HG02973 (cell line): ENCODE data around the gene NMNAT3.

Experiments used
- ATAC-seq: cut with Tn5 transposase; IDR thresholded peaks from one replicate; pipeline ENCODE4 v1.9.1; 2021; ENCODE audit warnings: moderate library complexity; ENCODE audit not compliant: unreplicated experiment

The NMNAT3 gene

GRCh38 chr3:139677388-139678155, at the start of gene NMNAT3:
Gene NMNAT3, minus strand, starts transcription at chr3:139677972. Its CDS starts 50,248 bp downstream, at chr3:139627724.
- ATAC-seq: peak; percentile 98

GRCh38 chr3:139721370-139721769, 43.6 kb upstream of the NMNAT3 start:
- ATAC-seq: no peak

DNA sequence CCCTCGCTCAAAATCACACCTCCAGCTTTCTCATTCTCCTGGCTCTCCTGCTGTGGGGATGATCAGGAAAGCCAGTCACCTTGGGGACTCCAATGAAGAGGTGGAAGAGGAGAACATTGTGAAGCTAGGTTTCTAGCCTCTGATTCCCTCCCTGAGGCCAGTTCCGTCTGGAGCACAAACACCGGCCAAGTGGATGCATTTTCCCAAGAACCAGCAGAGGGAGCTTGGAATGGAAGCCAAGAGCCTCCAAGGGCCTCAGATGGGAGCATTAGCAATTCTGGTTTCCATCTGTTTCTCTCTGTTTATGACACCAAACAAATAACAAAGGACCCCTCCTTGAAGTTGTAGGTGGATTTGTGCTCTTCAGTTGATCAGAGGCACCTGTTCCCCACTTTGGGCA, 40.6 kb upstream of the NMNAT3 start:
- no peak for ATAC-seq

- no peak for ATAC-seq
Measured at GRCh38 chr3:139716908-139717485, 39.2 kb upstream of the NMNAT3 start.

- ATAC-seq: no peak
Measured at GRCh38 chr3:139715743-139716360, 38.1 kb upstream of the NMNAT3 start.

DNA sequence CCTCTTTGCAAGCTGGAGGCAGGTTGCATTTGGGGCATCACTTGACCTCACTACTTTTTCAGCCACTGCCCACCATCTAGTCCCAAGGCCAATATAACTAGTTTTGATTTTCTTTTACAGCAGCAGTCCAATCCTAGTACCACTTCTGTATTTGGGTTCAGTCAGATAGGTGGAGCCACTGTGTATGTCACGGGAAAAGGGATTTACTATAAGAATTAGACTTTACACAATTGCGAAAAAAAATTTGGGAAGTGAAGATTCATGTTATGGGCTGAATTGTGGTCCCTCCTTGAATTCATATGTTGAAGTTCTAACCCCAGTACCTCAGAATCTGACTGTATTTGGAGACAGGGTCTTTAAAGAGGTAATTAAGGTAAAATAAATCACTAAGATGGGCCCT, 37.4 kb upstream of the NMNAT3 start:
- ATAC-seq: no peak

DNA sequence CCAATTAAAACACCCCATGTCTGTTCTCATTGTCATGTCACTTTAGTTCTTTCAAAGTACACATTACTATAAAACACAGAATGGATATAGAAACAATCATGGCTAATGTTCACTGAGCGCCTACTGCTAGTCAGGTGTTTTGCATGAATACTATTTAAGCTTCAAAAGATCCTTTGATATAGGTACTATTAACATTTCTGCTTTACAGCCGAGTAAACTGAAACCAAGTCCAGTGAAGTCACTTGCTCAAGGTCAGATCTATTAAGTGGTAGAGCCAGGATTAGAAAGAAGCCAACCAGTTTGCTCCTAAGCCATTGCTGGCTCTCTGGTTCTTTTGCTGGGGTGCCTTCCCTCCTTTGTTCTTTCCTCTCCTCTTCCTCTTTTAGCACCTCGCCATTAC, 32.4 kb upstream of the NMNAT3 start:
- no peak for ATAC-seq

DNA sequence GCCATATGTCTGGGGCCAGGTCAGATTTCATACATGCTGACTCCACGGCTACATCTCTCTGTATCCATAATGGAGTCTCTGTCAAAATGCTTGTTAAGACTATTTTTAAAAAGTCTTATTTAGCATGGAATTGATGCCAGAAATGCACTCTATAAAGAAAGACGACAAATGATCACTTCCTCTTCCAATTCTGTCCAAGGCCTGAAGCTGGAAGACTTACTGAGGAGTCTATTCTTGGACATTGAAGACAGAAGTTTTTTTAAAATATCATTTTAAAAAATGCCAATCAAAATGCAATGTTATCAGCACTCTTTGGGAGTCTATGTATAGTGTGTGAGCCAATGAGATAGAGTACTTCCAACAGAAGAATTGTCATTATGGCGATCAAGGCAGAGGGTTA, 27.9 kb upstream of the NMNAT3 start:
- no peak for ATAC-seq

- ATAC-seq: no peak
Measured at GRCh38 chr3:139696314-139696604, 18.5 kb upstream of the NMNAT3 start.

DNA sequence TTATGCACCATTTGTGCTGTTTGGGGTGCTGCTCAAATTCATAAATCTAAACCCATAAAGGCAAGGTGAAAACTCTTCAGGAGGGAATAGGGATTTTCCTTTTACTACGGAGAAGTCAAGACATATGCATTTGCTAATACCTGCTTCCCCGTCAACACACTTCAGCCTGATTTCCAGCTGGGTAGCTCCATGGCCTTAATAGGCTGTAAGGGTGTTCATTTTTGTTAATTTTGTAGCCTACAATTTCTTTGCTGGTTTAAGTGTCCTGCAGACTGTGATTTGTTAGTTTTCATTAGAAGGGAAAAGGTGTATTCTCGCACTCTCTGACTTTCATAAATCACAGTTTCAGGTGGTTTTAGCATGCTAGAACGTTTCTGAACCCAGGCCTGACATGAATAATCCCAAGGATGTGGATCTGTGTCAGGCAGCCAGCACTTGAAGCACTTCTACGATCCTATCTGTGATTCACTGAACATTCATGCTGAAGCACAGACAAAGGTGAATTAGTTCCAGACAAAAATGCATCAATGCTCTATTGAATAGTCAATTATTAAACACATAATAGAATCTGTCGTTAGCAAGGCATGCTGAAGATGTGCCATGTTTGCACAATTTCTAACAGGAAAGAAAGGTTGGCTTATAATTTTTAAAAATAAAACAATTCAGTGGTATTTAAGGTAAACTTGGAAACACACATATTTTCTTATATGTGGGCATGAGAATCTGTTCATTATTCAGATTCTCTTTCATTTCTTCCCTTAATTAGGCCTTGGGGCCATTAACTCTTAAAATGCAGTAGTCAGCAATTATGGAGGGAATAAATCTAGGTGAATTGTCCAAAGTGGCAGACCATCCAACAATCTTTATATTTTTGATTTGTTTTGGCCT, 17.9 kb upstream of the NMNAT3 start:
- ATAC-seq: no peak

DNA sequence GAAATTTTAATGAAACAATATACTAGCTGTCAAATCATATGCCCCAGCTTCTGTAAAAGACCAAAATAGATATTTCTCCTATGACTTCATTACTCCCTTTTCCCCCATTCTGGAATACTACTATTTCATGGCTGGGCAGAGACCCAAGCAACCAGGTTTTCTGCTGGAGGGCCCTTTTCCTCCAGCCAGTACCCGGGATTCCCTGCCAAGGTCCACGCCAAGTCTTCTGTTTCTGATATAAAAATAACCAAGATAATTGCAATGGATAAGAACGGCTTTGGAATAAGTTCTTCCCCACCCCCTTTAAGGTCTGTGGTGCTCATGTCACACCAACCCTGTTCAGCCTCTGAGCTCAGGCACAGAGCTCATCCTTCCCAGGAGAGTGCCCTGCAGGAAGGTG, 17.2 kb upstream of the NMNAT3 start:
- no peak for ATAC-seq

- no peak for ATAC-seq
Measured at GRCh38 chr3:139694542-139694941, 16.8 kb upstream of the NMNAT3 start.

DNA sequence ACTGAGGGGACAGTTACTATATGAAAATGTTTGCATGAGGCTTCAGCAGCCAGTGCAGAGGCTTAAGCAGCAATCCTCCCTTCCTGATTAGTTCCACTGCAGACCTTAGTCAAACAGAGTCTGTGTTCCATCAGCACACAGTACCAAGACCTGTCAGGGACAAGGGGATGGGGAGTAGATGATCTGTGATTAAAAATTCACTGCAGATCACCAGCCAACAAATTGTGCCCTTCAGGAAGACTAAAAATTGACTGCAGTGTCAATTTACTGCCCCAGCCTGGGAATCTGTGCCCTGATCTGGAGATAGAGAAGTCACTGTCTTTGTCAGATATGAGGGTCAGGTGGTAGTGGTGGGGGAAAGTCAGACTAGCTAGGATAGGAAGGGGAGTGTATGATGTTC, 13.8 kb upstream of the NMNAT3 start:
- ATAC-seq: no peak

DNA sequence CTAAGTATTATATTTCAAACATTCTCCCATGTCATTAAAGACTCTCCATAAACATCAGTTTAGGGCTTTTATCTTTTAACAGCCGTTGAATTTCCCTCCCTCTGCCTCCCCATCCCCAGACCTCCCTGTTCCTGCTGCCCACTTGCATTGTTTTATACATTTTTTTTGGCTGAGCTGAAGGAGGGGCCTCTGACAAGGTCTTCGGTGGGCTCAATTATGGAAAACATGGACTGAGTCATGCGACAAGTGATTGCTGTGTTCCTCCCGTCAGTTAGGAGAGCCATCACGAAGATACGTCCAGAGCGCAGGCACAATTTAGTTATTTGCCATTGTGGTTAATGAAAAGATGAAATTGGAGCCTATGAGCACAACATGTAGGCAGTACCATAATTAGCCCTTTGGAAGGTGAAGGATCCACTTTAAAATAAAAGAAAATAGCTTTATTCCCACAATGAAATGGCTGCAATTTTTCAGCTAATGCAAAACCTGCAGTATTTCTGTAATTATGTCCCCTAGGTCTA, 12.0 kb upstream of the NMNAT3 start:
- ATAC-seq: no peak

GRCh38 chr3:139689122-139689521, 11.3 kb upstream of the NMNAT3 start:
- no peak for ATAC-seq

- ATAC-seq: no peak
Measured at GRCh38 chr3:139687431-139687830, 9.7 kb upstream of the NMNAT3 start.

DNA sequence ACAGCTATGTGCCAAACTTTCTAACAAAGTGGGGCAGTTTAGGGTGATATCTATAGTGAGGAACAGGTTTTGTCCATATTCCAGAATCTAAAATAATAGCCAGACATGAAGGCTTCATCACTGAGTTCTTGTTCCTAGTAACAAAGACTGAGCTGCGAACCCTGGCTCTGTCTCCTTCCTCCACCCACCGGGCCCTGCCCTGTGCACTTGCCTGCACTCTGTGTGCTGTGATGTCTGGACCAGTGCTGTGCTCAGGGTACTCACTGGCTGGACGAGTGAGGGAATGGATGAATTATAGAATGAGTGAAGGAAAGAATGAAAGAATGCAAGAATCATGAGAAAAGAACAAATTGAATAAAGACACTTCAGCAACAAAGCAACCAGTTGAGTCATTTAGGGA, 8.9 kb upstream of the NMNAT3 start:
- ATAC-seq: no peak

GRCh38 chr3:139686206-139686605, 8.4 kb upstream of the NMNAT3 start:
- ATAC-seq: no peak

DNA sequence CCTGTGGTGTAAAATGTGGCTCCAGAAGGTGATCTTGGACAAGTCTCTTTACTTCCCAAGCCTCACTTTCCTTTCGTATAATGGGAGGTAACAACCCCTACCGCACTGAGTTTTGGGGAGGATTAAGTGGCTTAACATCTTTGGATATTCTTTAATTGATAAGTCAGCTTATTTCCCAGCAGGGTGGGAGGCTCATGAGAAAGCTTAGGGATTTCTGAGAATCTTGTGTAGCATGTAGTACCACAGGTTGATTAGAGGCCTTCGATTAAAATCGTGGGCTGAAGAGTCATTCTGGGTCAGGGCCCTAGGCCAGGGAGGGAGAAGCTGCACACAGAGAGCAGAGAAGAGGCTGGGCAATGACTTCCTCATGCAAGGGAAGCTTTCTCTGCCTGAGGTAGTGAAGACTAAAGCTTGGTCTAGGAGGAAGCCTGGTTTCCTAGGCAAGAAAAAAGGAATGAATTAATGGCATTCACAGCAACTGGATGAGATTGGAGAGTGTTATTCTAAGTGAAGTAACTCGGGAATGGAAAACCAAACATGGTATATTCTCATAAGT, 1.5 kb upstream of the NMNAT3 start:
- no peak for ATAC-seq

GRCh38 chr3:139676632-139677387, 962 bp downstream of the NMNAT3 start:
- ATAC-seq: no peak
